ENCODE measurements around the gene COL5A1. TPM values are rescaled to one million over a fixed set of nuclear protein-coding genes. Genes with fewer than 3 reads are reported as not detected.

Gene COL5A1
- total and polyA plus RNA-seq, 4 donors, result 12.2 to 169 (median 65.4) TPM

DNA sequence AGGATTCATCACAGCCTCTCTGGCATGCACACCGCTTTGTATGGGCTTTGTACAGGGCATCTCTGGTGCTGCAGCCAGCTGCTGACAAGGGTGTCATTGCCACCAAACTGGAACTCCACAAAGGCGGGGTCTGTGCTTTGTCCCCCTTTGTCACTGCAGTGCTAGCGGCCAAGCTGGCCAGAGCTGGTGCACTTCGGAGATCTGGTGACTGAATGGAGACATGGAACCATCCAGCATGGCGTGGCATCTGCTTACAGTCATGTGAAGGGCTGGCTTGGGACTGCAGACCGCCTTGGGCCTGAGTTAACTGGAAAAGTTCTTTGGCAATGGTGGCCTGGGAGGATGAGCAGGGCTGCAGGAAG, 18.7 kb upstream of the COL5A1 start:
- DNase-seq, result peak in 1 of 3 donors; percentile 9
- Histone ChIP-seq H3K4me3 (no peak overlapping the region), H3K9ac (ENCODE audit: insufficient read depth in 1 of 2, low read length in 2 of 2) (no peak overlapping the region), H3K4me1 (ENCODE audit: control insufficient read depth in 5 of 5, insufficient read depth in 5 of 5, low read length in 5 of 5) (peaks cover 0 to 31% (median 4%) of the 10 kb centered on the region in 5 donors), H3K9me3 (ENCODE audit: control insufficient read depth in 4 of 4, insufficient read depth in 3 of 4, low read length in 3 of 4) (no peaks in the 10 kb centered on the region), H3K36me3 (ENCODE audit: control insufficient read depth in 4 of 4, insufficient read depth in 4 of 4, low read length in 4 of 4) (no peaks in the 10 kb centered on the region), H3K27me3 (ENCODE audit: control insufficient read depth in 3 of 3, insufficient read depth in 3 of 3, low read length in 2 of 3) (peaks cover 0 to 5% (median 0%) of the 10 kb centered on the region in 3 donors), H3K27ac (ENCODE audit: low read depth in 1 of 2, low read length in 1 of 2) (no peak overlapping the region)
- no peak for ATAC-seq (ENCODE audit: insufficient read depth, low FRiP score)
- TF ChIP-seq CTCF (IDR thresholded peaks at IDR 0.05; ENCODE audit: control extremely low read depth, extremely low read depth), result no peak
- WGBS, 2 donors, result 86 to 94% methylated on average over 6 of the region's 6 CpGs

DNA sequence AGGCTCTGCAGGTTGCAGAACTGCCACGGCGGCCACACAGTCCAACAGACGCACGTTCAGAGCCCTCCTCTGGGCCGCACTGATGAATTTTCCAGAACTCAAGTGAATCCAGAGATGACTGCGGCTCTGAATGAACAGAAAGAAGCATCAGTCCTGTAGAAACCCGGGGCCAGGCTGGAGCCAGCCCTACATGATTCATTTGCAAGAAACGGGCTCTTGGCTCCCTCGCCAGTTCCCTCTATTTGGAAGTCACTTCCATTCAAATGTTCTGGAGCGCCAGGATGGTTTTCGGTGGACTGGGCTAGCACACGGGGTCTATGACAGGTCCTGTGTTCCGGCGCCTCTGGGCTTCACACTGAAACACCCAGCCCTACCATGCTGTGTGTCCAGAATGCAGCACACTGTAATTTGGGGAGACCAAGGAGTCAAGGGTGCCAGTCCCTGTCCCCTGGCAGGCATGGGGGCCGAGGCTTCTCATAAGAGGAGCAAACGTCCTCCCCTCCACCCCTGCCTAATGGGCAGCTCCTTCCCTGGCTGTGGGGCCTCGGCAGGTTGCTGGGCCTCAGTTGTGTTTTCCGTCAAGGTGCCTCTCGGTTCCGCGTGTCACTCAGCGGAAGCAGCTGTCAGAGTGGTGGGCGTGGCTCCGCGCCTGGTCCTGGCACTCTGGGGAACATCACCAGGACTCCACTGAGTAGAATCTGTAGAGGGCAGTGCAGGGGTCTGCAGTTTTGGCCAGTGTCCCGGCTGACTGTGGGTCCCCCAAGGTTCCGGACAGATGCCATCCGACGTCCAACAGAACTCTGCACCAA, 18.1 kb upstream of the COL5A1 start:
- Histone ChIP-seq H3K27ac (ENCODE audit: low read depth in 1 of 2, low read length in 1 of 2) (no peak overlapping the region), H3K36me3 (ENCODE audit: control insufficient read depth in 4 of 4, insufficient read depth in 4 of 4, low read length in 4 of 4) (no peaks in the 10 kb centered on the region), H3K27me3 (ENCODE audit: control insufficient read depth in 3 of 3, insufficient read depth in 3 of 3, low read length in 2 of 3) (peaks cover 0 to 5% (median 0%) of the 10 kb centered on the region in 3 donors), H3K9ac (ENCODE audit: insufficient read depth in 1 of 2, low read length in 2 of 2) (no peak overlapping the region), H3K4me3 (no peak overlapping the region), H3K9me3 (ENCODE audit: control insufficient read depth in 4 of 4, insufficient read depth in 3 of 4, low read length in 3 of 4) (no peaks in the 10 kb centered on the region), H3K4me1 (ENCODE audit: control insufficient read depth in 5 of 5, insufficient read depth in 5 of 5, low read length in 5 of 5) (peaks cover 0 to 26% (median 4%) of the 10 kb centered on the region in 5 donors)
- no peak for TF ChIP-seq CTCF (IDR thresholded peaks at IDR 0.05; ENCODE audit: control extremely low read depth, extremely low read depth)
- DNase-seq (peak in 1 of 3 donors; percentile 8), ATAC-seq (ENCODE audit: insufficient read depth, low FRiP score) (no peak)
- WGBS, 2 donors, result 88 to 89% methylated on average over 29 of the region's 29 CpGs

DNA sequence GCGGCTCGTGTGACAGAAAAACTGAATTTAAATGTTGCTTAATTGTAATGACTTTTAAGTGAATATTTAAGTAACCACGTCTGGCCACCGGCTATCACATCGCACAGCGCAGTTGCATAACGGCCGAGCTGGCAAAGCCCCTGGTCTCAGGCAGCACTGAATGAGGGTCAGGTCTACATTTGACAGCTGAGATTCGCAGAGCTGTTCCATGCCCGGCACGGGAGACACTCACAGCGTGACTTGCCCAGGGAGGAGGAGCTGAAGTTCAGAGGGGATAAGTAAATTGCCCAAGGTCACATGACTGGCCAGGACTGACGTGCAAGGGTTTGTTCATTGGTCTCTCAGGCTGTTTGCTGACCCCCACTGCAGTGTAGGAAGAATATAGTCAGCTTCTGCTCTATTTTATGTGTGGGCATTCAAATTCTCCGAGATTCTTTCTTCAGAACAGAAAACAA, 17.4 kb upstream of the COL5A1 start:
- H3K4me1 ChIP-seq (ENCODE audit: control insufficient read depth in 5 of 5, insufficient read depth in 5 of 5, low read length in 5 of 5), result peaks cover 0 to 26% (median 4%) of the 10 kb centered on the region in 5 donors
- no peak overlapping the region for H3K27ac ChIP-seq (ENCODE audit: low read depth in 1 of 2, low read length in 1 of 2)
- peak; percentile 15 to 49 (median 28) for DNase-seq
- H3K36me3 ChIP-seq (ENCODE audit: control insufficient read depth in 4 of 4, insufficient read depth in 4 of 4, low read length in 4 of 4), result no peaks in the 10 kb centered on the region
- H3K4me3 ChIP-seq, result no peak overlapping the region
- ATAC-seq (ENCODE audit: insufficient read depth, low FRiP score), result no peak
- no peak for TF ChIP-seq CTCF (IDR thresholded peaks at IDR 0.05; ENCODE audit: control extremely low read depth, extremely low read depth)
- no peak overlapping the region for H3K9ac ChIP-seq (ENCODE audit: insufficient read depth in 1 of 2, low read length in 2 of 2)
- no peaks in the 10 kb centered on the region for H3K9me3 ChIP-seq (ENCODE audit: control insufficient read depth in 4 of 4, insufficient read depth in 3 of 4, low read length in 3 of 4)
- WGBS, 2 donors, result 80 to 85% methylated on average over 14 of the region's 14 CpGs
- H3K27me3 ChIP-seq (ENCODE audit: control insufficient read depth in 3 of 3, insufficient read depth in 3 of 3, low read length in 2 of 3), result peaks cover 0 to 5% (median 0%) of the 10 kb centered on the region in 3 donors

Measured in lung (tissue), 12 donors.